GM18511 (cell line): Measurements from ENCODE around the gene NEK8.
A peak's percentile ranks its signal among the peaks of the same experiment; 100 is the strongest.

Experiments used
- ATAC-seq: cut with Tn5 transposase; IDR thresholded peaks from one replicate; pipeline ENCODE4 v1.9.1; 2021; ENCODE audit warnings: mild to moderate bottlenecking, moderate library complexity; ENCODE audit not compliant: unreplicated experiment

NEK8 gene

GRCh38 chr17:28728364-28729200 lies at the start of gene NEK8:
Gene NEK8, plus strand, starts transcription at chr17:28728788. Its CDS starts 26 bp downstream, at chr17:28728814.
- ATAC-seq, result peak; percentile 38

- ATAC-seq, result no peak
These were observed 45.9 kb upstream of the NEK8 start for GRCh38 chr17:28682655-28683054.

- ATAC-seq, result no peak
These were observed 43.6 kb upstream of the NEK8 start for GRCh38 chr17:28684963-28685362.

- ATAC-seq, result no peak
These were observed 43.2 kb upstream of the NEK8 start for GRCh38 chr17:28685366-28685765.

GRCh38 chr17:28686296-28686695 lies 42.3 kb upstream of the NEK8 start:
- no peak for ATAC-seq

GRCh38 chr17:28688481-28688880 lies 40.1 kb upstream of the NEK8 start:
- ATAC-seq, result no peak

- ATAC-seq, result no peak
These were observed 39.6 kb upstream of the NEK8 start for GRCh38 chr17:28689011-28689410.

GRCh38 chr17:28693869-28694268 lies 34.7 kb upstream of the NEK8 start:
- no peak for ATAC-seq

GRCh38 chr17:28698253-28698941 lies 30.2 kb upstream of the NEK8 start:
- no peak for ATAC-seq

- ATAC-seq, result no peak
These were observed 28.3 kb upstream of the NEK8 start for GRCh38 chr17:28700278-28700677.

GRCh38 chr17:28700830-28701492 lies 27.6 kb upstream of the NEK8 start:
- ATAC-seq, result no peak

GRCh38 chr17:28702026-28702751 lies 26.4 kb upstream of the NEK8 start:
- no peak for ATAC-seq

GRCh38 chr17:28702752-28703150 lies 25.8 kb upstream of the NEK8 start:
- ATAC-seq, result no peak

- ATAC-seq, result no peak
These were observed 24.9 kb upstream of the NEK8 start for GRCh38 chr17:28703552-28704218.

- ATAC-seq, result no peak
These were observed 24.2 kb upstream of the NEK8 start for GRCh38 chr17:28704219-28704858.

GRCh38 chr17:28705074-28705659 lies 23.4 kb upstream of the NEK8 start:
- no peak for ATAC-seq

GRCh38 chr17:28705728-28706334 lies 22.8 kb upstream of the NEK8 start:
- no peak for ATAC-seq

GRCh38 chr17:28706471-28707338 lies 21.9 kb upstream of the NEK8 start:
- ATAC-seq, result no peak
